GM12801 (cell line): ENCODE data around the gene TET3.

Source experiments
- CTCF ChIP-seq: IDR thresholded peaks from one replicate; pipeline ENCODE4 v1.5.1; 2011; ENCODE audit warnings: control low read depth; ENCODE audit not compliant: insufficient read length; ENCODE audit errors: extremely low read depth

The TET3 gene

GRCh38 chr2:74029714-74030397, 45.1 kb downstream of the TET3 start:
- no peak for TF ChIP-seq CTCF

GRCh38 chr2:74031221-74031620, 46.5 kb downstream of the TET3 start:
- no peak for TF ChIP-seq CTCF

GRCh38 chr2:74031959-74032287, 47.2 kb downstream of the TET3 start:
- no peak for TF ChIP-seq CTCF

GRCh38 chr2:74033375-74033774, 48.7 kb downstream of the TET3 start:
- TF ChIP-seq CTCF, result no peak
